GM19468 (cell line): ENCODE data around the gene RTCB.

ENCODE experiments used
- ATAC-seq: cut with Tn5 transposase; IDR thresholded peaks from one replicate; pipeline ENCODE4 v1.9.1; 2021; ENCODE audit warnings: mild to moderate bottlenecking, moderate library complexity, moderate number of reproducible peaks; ENCODE audit not compliant: unreplicated experiment; ENCODE audit errors: extremely low read depth

Gene RTCB

GRCh38 chr22:32341122-32341740 lies 70.8 kb downstream of the RTCB start:
- no peak for ATAC-seq

DNA sequence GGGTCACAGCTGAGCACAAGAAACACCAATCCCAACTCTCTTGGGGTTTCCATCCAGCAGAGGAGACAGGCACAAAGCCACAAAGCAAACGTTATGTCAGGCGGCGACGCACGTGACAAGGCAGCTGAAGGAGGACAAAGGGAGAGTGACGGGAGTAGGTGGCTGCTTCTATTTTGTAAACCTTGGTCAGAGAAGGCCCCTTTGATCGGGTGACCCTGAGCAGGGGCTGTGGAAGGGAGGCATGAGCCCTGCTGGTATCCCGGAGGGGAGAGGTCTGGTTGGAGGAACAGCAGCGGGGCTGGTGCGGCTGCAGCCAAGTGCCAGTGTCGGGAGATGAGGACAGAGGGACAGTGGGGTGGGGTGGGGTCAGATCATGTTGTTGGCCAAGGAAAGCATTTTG lies 71.6 kb downstream of the RTCB start:
- ATAC-seq: no peak

DNA sequence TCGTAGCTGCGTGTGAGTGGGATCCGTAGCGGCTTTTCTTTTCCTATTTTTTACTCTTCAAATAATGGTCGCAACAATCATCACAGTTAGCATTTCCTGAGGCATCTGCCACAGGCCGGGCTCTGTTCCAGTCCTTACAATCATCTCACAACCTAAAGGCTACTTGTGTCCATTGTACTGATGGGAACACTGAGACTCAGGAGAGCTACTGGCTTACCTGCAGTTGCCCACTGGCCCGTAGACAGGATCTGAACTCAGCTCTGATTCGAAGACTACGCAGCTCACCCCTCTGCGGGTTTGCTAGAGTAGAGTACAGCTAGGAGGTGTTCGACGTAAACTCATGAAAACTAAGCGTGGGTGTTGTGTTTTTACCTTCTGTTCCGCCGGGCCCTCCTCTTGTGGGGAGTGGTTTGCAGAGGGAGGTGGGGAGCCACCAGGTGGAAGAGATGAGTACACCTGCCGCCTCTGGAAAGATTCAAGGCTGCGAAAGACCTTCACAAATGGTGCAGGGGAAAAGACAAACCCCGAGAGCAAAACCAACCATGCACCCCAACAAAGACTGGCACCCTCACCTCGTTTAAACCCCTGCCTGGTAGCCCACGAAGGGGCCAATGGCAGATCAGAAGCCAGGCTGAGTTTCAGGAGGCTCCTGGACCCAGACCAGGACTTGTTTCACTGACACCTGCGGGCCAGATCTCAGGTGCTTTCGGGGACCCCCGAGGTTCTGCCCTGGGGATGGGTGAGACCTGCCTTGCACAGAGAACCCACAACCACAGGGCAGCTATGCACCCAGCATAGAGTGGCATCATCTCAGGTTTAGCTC lies 72.6 kb downstream of the RTCB start:
- no peak for ATAC-seq

- no peak for ATAC-seq
Measured at GRCh38 chr22:32338757-32339156, 73.3 kb downstream of the RTCB start.
